ENCODE measurements around the gene AQP12B. TPM values are rescaled to one million over a fixed set of nuclear protein-coding genes. Genes with fewer than 3 reads are reported as not detected.

Gene AQP12B
- total RNA-seq, 1 donor from 2014 or later: not detected

GRCh38 chr2:240721596-240722180 is 39.0 kb upstream of the AQP12B start:
- no peaks in the 10 kb centered on the region for H3K36me3 Mint-ChIP-seq (ENCODE audit: low read depth)
- H3K4me3 Mint-ChIP-seq: no peak overlapping the region
- H3K27me3 Mint-ChIP-seq: no peaks in the 10 kb centered on the region
- no peak for ATAC-seq (ENCODE audit: low read depth)
- no peak overlapping the region for H3K27ac Mint-ChIP-seq
- intact Hi-C loops (cut with micrococcal nuclease): no loop called here
- no peak for TF ChIP-seq CTCF (IDR thresholded peaks at IDR 0.05)
- no peaks in the 10 kb centered on the region for H3K4me1 Mint-ChIP-seq
- DNase-seq: no peak
- CTCF ChIA-PET: no interaction called here
- H3K9me3 Mint-ChIP-seq: no peaks in the 10 kb centered on the region
- POLR2A ChIA-PET: no interaction called here

- no peak for ATAC-seq (ENCODE audit: low read depth)
- Mint-ChIP-seq H3K4me3 (no peak overlapping the region), H3K9me3 (no peaks in the 10 kb centered on the region), H3K4me1 (no peaks in the 10 kb centered on the region), H3K36me3 (ENCODE audit: low read depth) (no peaks in the 10 kb centered on the region), H3K27ac (no peak overlapping the region), H3K27me3 (no peaks in the 10 kb centered on the region)
- intact Hi-C loops (cut with micrococcal nuclease): no loop called here
- POLR2A ChIA-PET: no interaction called here
- no peak for DNase-seq
- TF ChIP-seq CTCF (IDR thresholded peaks at IDR 0.05): no peak
- CTCF ChIA-PET: no interaction called here
Measured at GRCh38 chr2:240720686-240721595, 38.3 kb upstream of the AQP12B start.

- Mint-ChIP-seq H3K27me3 (peaks cover 2% of the 10 kb centered on the region), H3K9me3 (no peaks in the 10 kb centered on the region), H3K27ac (no peak overlapping the region), H3K4me3 (no peak overlapping the region), H3K4me1 (no peaks in the 10 kb centered on the region), H3K36me3 (ENCODE audit: low read depth) (no peaks in the 10 kb centered on the region)
- ATAC-seq (ENCODE audit: low read depth): no peak
- DNase-seq: no peak
- CTCF ChIA-PET: no interaction called here
- intact Hi-C loops (cut with micrococcal nuclease): no loop called here
- POLR2A ChIA-PET: no interaction called here
- TF ChIP-seq CTCF (IDR thresholded peaks at IDR 0.05): no peak
Measured at GRCh38 chr2:240719676-240720545, 37.2 kb upstream of the AQP12B start.

- H3K9me3 Mint-ChIP-seq: no peaks in the 10 kb centered on the region
- peaks cover 2% of the 10 kb centered on the region for H3K27me3 Mint-ChIP-seq
- ChIA-PET POLR2A (no interaction called here), CTCF (no interaction called here)
- no peaks in the 10 kb centered on the region for H3K36me3 Mint-ChIP-seq (ENCODE audit: low read depth)
- intact Hi-C loops (cut with micrococcal nuclease): no loop called here
- ATAC-seq (ENCODE audit: low read depth) (no peak), DNase-seq (no peak)
- H3K4me1 Mint-ChIP-seq: no peaks in the 10 kb centered on the region
- no peak for TF ChIP-seq CTCF (IDR thresholded peaks at IDR 0.05)
- H3K27ac Mint-ChIP-seq: no peak overlapping the region
- H3K4me3 Mint-ChIP-seq: no peak overlapping the region
Measured at GRCh38 chr2:240718896-240719490, 36.3 kb upstream of the AQP12B start.
